Kidney tubule cell (primary cell): Measurements from ENCODE around the gene ICAM1.

Experiments used
- DNase-seq: peaks from one replicate; pipeline ENCODE4 v3.0.0-alpha.2; 2018; ENCODE audit warnings: low spot score

The ICAM1 gene

GRCh38 chr19:10243606-10244005, 27.3 kb upstream of the ICAM1 start:
- DNase-seq = no peak

DNA sequence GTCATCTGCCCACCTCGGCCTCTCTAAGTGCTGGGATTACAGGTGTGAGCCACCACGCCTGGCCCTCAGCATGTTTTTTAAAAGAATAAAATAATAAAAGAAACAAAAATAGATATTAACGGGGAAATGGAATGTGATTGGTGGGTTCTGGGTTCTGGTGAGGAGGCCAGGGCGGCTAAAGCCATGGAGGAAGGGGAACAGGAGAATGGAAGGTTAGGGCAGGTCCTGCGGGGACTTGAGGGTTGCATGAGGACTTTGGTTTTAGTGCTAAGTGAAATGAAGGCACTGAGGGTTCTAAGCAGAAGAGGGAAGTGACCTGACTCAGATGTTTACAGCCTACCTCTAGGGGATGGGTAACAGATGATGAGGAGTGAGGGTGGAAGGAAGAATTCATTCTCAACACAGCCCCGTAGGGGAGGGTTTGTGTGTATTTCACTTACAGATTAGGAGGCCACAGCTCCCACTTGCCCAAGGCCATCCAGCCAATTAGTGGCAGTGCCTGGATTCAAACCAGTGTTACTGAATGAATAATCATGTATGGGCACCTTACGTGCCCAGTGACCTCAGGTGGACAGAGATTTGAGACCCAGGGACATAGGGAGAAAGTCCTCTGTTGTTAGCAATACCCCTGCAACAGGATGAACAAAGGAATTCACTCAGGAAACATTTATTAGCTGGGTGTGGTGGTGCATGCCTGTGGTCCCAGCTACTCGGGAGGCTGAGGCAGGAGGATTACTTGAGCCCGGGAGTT, 25.6 kb upstream of the ICAM1 start:
- DNase-seq = no peak

GRCh38 chr19:10246511-10246910, 24.4 kb upstream of the ICAM1 start:
- DNase-seq = no peak

DNA sequence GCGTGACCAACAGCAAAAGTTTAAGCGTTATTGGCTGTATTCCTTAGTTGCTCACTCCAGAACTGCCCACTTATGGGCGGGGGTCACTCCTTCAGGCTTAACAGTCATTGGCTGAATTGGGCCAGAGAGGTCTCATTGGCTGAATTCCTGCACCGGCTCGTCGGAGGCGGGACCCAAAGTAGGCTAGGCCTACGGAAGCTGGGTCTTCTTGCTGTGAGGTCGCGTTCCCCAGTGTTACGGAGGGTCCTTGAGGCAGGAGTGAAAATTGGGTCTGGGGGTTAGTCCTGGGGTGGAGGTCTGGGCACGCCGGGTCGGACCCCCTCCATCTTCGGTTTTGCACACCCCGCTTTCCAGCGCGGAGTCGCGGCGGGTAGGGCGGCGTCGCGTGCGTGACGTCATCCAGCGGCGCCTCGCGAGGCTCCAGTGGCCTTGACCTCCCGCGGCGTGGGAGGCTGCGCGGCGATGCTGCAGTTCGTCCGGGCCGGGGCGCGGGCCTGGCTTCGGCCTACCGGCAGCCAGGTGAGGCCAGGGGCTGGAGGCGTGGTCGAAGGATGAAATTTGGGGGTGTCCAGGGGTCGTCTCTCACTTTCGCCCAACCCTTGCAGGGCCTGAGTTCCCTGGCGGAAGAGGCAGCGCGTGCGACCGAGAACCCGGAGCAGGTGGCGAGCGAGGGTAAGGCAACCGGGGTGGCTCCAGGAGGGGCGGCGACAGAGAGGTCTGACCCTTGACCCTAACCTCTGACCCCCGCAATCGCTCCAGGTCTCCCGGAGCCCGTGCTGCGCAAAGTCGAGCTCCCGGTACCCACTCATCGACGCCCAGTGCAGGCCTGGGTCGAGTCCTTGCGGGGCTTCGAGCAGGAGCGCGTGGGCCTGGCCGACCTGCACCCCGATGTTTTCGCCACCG, 18.9 kb upstream of the ICAM1 start, which contains the start of gene MRPL4:
Gene MRPL4, plus strand, starts transcription at position 423 of the 903 bp plus-strand sequence. Its CDS starts 40 bp downstream, at position 463.
- peak; percentile 98 for DNase-seq

GRCh38 chr19:10252707-10253106, 18.2 kb upstream of the ICAM1 start:
- no peak for DNase-seq

- DNase-seq = no peak
These were observed 16.7 kb upstream of the ICAM1 start for GRCh38 chr19:10254244-10254643.

GRCh38 chr19:10255358-10255757, 15.6 kb upstream of the ICAM1 start:
- DNase-seq = no peak

DNA sequence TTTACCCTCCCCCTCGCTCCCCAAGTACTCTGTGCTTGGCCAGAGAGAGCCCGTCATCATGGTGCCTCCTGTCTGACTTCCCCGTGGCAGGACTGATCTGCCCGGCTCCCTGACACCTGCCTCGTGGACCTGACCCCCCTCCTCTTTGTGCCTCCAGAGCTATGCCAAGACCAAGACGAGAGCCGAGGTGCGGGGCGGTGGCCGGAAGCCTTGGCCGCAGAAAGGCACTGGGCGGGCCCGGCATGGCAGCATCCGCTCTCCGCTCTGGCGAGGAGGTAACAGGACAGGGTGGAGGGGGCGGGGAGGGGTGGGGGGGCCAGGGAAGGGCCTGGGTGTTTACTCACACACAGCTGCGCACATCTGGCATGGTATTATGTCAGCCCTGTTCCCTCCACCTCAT, 14.4 kb upstream of the ICAM1 start:
- DNase-seq = no peak

- no peak for DNase-seq
These were observed 13.8 kb upstream of the ICAM1 start for GRCh38 chr19:10256970-10257615.

DNA sequence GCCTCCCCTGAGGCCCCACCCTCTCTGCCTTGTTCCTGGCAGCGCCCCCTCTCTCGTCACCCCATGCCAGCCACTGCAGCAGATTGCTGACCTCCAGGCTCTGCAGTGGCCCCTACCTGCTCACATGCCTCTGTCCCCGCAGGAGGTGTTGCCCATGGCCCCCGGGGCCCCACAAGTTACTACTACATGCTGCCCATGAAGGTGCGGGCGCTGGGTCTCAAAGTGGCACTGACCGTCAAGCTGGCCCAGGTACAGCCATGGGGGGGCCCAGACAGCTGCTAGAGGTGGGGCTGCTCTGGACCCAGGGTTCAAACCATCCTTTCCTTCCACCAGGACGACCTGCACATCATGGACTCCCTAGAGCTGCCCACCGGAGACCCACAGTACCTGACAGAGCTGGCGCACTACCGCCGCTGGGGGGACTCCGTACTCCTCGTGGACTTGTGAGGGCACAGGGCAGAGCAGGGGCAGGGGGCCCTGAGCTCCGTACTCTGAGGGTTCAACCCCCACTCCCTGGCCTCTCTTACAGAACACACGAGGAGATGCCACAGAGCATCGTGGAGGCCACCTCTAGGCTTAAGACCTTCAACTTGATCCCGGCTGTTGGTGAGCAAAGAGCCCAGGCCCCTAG, 12.7 kb upstream of the ICAM1 start:
- no peak for DNase-seq

GRCh38 chr19:10259162-10259905, 11.6 kb upstream of the ICAM1 start:
- peak; percentile 90 for DNase-seq

DNA sequence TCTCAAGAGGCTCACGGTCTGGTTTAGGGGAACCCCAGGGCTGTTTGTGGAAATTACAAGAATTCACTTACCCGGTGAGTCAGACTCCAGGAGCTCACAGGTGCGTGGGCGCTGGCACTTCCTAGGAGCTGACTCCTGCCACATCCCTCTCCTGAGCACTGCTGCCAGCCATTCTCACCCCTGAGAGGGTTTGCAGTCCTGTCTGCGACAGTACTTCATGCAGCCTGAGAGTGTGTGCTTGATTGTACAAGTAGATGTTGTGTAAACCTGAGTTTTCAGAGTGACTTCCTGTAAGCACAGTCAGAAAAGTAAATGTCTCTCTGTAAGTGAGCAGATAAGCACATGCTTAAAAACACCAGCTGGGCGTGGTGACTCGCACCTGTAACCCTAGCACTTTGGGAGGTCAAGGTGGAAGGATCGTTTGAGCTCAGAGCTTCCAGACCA, 10.8 kb upstream of the ICAM1 start:
- peak; percentile 91 for DNase-seq

GRCh38 chr19:10262771-10263170, 8.1 kb upstream of the ICAM1 start:
- peak; percentile 41 for DNase-seq

- no peak for DNase-seq
These were observed 4.2 kb upstream of the ICAM1 start for GRCh38 chr19:10266706-10267105.

DNA sequence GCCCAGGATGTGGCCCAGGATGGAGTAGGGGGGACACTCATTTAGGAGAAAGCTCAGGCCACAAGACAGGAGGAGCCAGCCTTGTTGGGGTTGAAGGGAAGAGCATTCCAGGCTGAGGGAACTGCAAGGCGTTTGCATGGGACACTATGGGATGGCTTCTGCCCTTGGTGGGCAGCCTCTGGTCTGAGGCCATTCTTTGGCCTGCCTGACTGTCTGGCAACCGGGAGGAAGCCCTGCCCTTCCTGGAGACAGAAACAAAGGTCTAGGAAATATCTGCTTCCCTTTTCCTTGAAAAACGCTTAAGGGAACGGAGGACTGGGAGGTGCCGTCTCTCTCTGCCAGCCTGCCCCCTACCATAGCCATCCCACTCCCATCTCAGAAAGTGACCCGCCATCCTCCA, 2.8 kb upstream of the ICAM1 start:
- DNase-seq = no peak

DNA sequence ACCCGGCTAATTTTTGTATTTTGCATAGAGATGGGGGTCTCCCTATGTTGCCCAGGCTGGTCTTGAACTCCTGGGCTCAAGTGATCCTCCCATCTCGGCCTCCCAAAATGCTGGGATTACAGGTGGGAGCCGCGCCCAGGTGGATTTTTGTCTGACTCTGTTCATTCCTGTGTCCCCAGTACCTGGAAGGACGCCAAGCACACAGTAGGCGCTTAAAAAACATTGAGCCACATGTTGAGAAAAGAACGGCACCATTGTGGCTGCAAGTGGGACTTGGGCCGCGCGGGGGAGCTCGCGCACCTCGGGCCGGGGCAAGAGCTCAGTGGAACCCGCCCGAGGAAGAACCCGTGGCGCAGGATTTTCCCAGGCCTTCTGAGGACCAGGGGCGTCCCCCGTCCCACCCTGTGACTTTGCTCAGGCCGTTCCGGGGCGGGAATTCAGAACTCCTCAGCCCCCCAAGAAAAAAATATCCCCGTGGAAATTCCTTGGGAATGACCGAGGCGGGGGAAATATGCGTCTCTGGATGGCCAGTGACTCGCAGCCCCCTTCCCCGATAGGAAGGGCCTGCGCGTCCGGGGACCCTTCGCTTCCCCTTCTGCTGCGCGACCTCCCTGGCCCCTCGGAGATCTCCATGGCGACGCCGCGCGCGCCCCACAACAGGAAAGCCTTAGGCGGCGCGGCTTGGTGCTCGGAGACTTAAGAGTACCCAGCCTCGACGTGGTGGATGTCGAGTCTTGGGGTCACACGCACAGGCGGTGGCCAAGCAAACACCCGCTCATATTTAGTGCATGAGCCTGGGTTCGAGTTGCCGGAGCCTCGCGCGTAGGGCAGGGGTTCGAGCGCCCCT, 1.4 kb upstream of the ICAM1 start:
- DNase-seq = peak; percentile 80

- peak; percentile 80 for DNase-seq
These were observed 722 bp upstream of the ICAM1 start for GRCh38 chr19:10270180-10270615.

- peak; percentile 62 for DNase-seq
These were observed 695 bp downstream of the ICAM1 start for GRCh38 chr19:10271543-10272086.

DNA sequence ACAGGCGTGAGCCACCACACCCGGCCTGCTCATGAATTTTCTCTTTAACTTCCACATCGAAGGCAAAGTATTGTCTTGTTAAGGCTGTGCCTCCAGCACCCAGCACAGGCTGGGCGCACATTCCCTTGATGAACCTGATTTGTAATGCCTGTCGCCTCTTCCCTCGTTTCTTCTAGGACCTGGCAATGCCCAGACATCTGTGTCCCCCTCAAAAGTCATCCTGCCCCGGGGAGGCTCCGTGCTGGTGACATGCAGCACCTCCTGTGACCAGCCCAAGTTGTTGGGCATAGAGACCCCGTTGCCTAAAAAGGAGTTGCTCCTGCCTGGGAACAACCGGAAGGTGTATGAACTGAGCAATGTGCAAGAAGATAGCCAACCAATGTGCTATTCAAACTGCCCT, 3.7 kb downstream of the ICAM1 start:
- DNase-seq = no peak
